H9 (cell line): Measurements from ENCODE around the gene FHIT. TPM values are rescaled to one million over a fixed set of nuclear protein-coding genes. Genes with fewer than 3 reads are reported as not detected.

ENCODE experiments used
- DNase-seq: peaks from one replicate; pipeline ENCODE4 v3.0.0-alpha.2; 2017
- H2AFZ ChIP-seq: one replicate; pipeline ENCODE4 v1.6.1; 2013; ENCODE audit warnings: mild to moderate bottlenecking, low read length, control low read depth, moderate library complexity
- H2AK5ac ChIP-seq: 2 replicates; pipeline ENCODE4 v1.6.1; 2013; ENCODE audit warnings: low read length, control low read depth, mixed read lengths; ENCODE audit not compliant: insufficient read length
- H2BK120ac ChIP-seq: one replicate; pipeline ENCODE4 v1.6.1; 2013; ENCODE audit warnings: low read depth, mild to moderate bottlenecking, low read length, control low read depth, inconsistent platforms; ENCODE audit not compliant: poor library complexity, severe bottlenecking
- H2BK12ac ChIP-seq: 2 replicates; pipeline ENCODE4 v1.6.1; 2013; ENCODE audit warnings: low read length, control low read depth, mixed read lengths, low read depth; ENCODE audit not compliant: insufficient read length
- H2BK15ac ChIP-seq: 2 replicates; pipeline ENCODE4 v1.6.1; 2013; ENCODE audit warnings: low read depth, low read length, control low read depth
- H2BK20ac ChIP-seq: one replicate; pipeline ENCODE4 v1.6.1; 2013; ENCODE audit warnings: low read depth, mild to moderate bottlenecking, low read length, control low read depth, inconsistent platforms; ENCODE audit not compliant: poor library complexity, severe bottlenecking
- H2BK5ac ChIP-seq: 2 replicates; pipeline ENCODE4 v1.6.1; 2013; ENCODE audit warnings: low read length, control low read depth, mixed read lengths; ENCODE audit not compliant: insufficient read length
- H3K14ac ChIP-seq: 2 replicates; pipeline ENCODE4 v1.6.1; 2013; ENCODE audit warnings: low read length, control low read depth; ENCODE audit not compliant: insufficient read depth
- H3K18ac ChIP-seq: 2 replicates; pipeline ENCODE4 v1.6.1; 2013; ENCODE audit warnings: low read depth, mild to moderate bottlenecking, mixed read lengths, low read length, control low read depth; ENCODE audit not compliant: insufficient read length
- H3K23ac ChIP-seq: 2 replicates; pipeline ENCODE4 v1.6.1; 2013; ENCODE audit warnings: low read length, control low read depth, mixed read lengths, low read depth; ENCODE audit not compliant: insufficient read length
- H3K23me2 ChIP-seq: 2 replicates; pipeline ENCODE4 v1.6.1; 2013; ENCODE audit warnings: low read depth, mild to moderate bottlenecking, mixed read lengths, low read length, control low read depth; ENCODE audit not compliant: insufficient read length, poor library complexity, severe bottlenecking
- H3K27ac ChIP-seq: 2 replicates; pipeline ENCODE4 v1.5.1; 2013; ENCODE audit warnings: low read length, control low read depth, mixed read lengths, low read depth; ENCODE audit not compliant: insufficient read length
- H3K27me3 ChIP-seq: 2 replicates; pipeline ENCODE4 v1.6.1; 2013; ENCODE audit warnings: low read length, control low read depth, inconsistent platforms; ENCODE audit not compliant: insufficient read depth
- H3K4ac ChIP-seq: 2 replicates; pipeline ENCODE4 v1.6.1; 2013; ENCODE audit warnings: low read depth, mild to moderate bottlenecking, control low read depth, inconsistent platforms, low read length, moderate library complexity
- H3K4me1 ChIP-seq: 2 replicates; pipeline ENCODE4 v1.6.1; 2013; ENCODE audit warnings: low read length, control low read depth, inconsistent platforms; ENCODE audit not compliant: insufficient read depth
- H3K4me2 ChIP-seq: 2 replicates; pipeline ENCODE4 v1.6.1; 2013; ENCODE audit warnings: low read length, control low read depth, mixed read lengths; ENCODE audit not compliant: insufficient read length, insufficient read depth
- H3K56ac ChIP-seq: 2 replicates; pipeline ENCODE4 v1.6.1; 2013; ENCODE audit warnings: low read depth, mild to moderate bottlenecking, mixed read lengths, low read length, control low read depth; ENCODE audit not compliant: insufficient read length
- H3K79me1 ChIP-seq: 2 replicates; pipeline ENCODE4 v1.6.1; 2013; ENCODE audit warnings: low read depth, mild to moderate bottlenecking, moderate library complexity, low read length, control low read depth, inconsistent platforms; ENCODE audit not compliant: insufficient read depth, poor library complexity, severe bottlenecking
- H3K79me2 ChIP-seq: 2 replicates; pipeline ENCODE4 v1.6.1; 2013; ENCODE audit warnings: low read length, control low read depth, inconsistent platforms; ENCODE audit not compliant: insufficient read depth
- H3K9ac ChIP-seq: 2 replicates; pipeline ENCODE4 v1.6.1; 2013; ENCODE audit warnings: low read length, control low read depth, mixed read lengths; ENCODE audit not compliant: insufficient read length; ENCODE audit errors: extremely low read depth
- H3K9me3 ChIP-seq: one replicate; pipeline ENCODE4 v1.6.1; 2013; ENCODE audit warnings: low read depth, low read length, inconsistent platforms; ENCODE audit not compliant: control insufficient read depth
- H3T11ph ChIP-seq: one replicate; pipeline ENCODE4 v1.6.1; 2013; ENCODE audit warnings: mild to moderate bottlenecking, low read length, control low read depth, inconsistent platforms
- H4K20me1 ChIP-seq: one replicate; pipeline ENCODE4 v1.6.1; 2013; ENCODE audit not compliant: control insufficient read depth, insufficient read length, insufficient read depth
- H4K5ac ChIP-seq: 2 replicates; pipeline ENCODE4 v1.6.1; 2013; ENCODE audit warnings: low read depth, mild to moderate bottlenecking, mixed read lengths, low read length, control low read depth; ENCODE audit not compliant: insufficient read length
- H4K8ac ChIP-seq: replicated peaks from 2 replicates; pipeline ENCODE4 v1.6.1; 2013; ENCODE audit warnings: low read length, control low read depth, mixed read lengths, low read depth; ENCODE audit not compliant: insufficient read length
- H4K91ac ChIP-seq: 2 replicates; pipeline ENCODE4 v1.6.1; 2013; ENCODE audit warnings: low read depth, mild to moderate bottlenecking, moderate library complexity, mixed read lengths, low read length, control low read depth; ENCODE audit not compliant: insufficient read length
- H3K27ac Mint-ChIP-seq, 3 experiments: 2 replicates in 2 of 3; 3 replicates in 1 of 3; pipeline ENCODE4 v1.8.0; 2020 to 2021; ENCODE audit warnings: mixed read lengths in 3 of 3, mild to moderate bottlenecking in 1 of 3, moderate library complexity in 1 of 3
- H3K27me3 Mint-ChIP-seq: 2 replicates; pipeline ENCODE4 v1.8.0; 2021; ENCODE audit warnings: low read depth, mild to moderate bottlenecking, moderate library complexity, mixed read lengths
- H3K36me3 Mint-ChIP-seq, 3 experiments: 2 replicates in 2 of 3; 3 replicates in 1 of 3; pipeline ENCODE4 v1.8.0; 2020 to 2021; ENCODE audit warnings: low read depth in 3 of 3, mixed read lengths in 3 of 3; ENCODE audit not compliant: insufficient read depth in 1 of 3
- H3K4me1 Mint-ChIP-seq, 2 experiments: 2 replicates each; pipeline ENCODE4 v1.8.0; 2020; ENCODE audit warnings: mixed read lengths in 2 of 2
- H3K4me3 Mint-ChIP-seq, 2 experiments: 2 replicates in 1 of 2; 3 replicates in 1 of 2; pipeline ENCODE4 v1.8.0; 2020 to 2021; ENCODE audit warnings: mild to moderate bottlenecking in 2 of 2, mixed read lengths in 2 of 2, moderate library complexity in 1 of 2
- H3K9me3 Mint-ChIP-seq, 2 experiments: 2 replicates in 1 of 2; 3 replicates in 1 of 2; pipeline ENCODE4 v1.8.0; 2020; ENCODE audit warnings: mild to moderate bottlenecking in 2 of 2, mixed read lengths in 2 of 2, moderate library complexity in 1 of 2
- WGBS: extraction: QIAGEN DNeasy Blood & Tissue Kit; methylation state at CpG from one replicate; pipeline ENCODE4 v1.1.7; 2013; ENCODE audit warnings: missing lambda C conversion rate, low lambda C conversion rate, mixed read lengths; ENCODE audit not compliant: insufficient read length; ENCODE audit errors: extremely low coverage; 5-methylcytosine and 5-hydroxymethylcytosine counted together
- total RNA-seq: library from RNA; stranded (reverse); gene quantifications from 2 replicates; pipeline ENCODE4 v1.2.1, GENCODE V29; 2021
- TF ChIP-seq, protein P1 (sequence below): fragments of 200-600 bp; sonication (generic); conservative IDR thresholded peaks from 3 replicates; pipeline ENCODE4 v1.8.0; 2021; ENCODE audit warnings: antibody characterized with exemption, mild to moderate bottlenecking

FHIT gene
- total RNA-seq, 1 experiment from 2014 or later: 3.0 TPM

- no peak overlapping the region for H3T11ph ChIP-seq
- Mint-ChIP-seq H3K4me3 (no peak overlapping the region), H3K4me1 (peaks cover 33 to 34% of the 10 kb centered on the region in 2 experiments), H3K27ac (peak overlapping the region in 1 of 3 experiments; percentile 20; a peak in 1 of 7 replicates), H3K36me3 (no peaks in the 10 kb centered on the region), H3K27me3 (no peaks in the 10 kb centered on the region), H3K9me3 (no peaks in the 10 kb centered on the region)
- H3K9me3 ChIP-seq: no peaks in the 10 kb centered on the region
- H4K20me1 ChIP-seq: no peaks in the 10 kb centered on the region
- H3K4me1 ChIP-seq: peaks cover 4% of the 10 kb centered on the region; the same call in 1 of the 2 replicates
- no peak overlapping the region for H3K23ac ChIP-seq
- no peak overlapping the region for H2AK5ac ChIP-seq
- no peak overlapping the region for H3K4ac ChIP-seq
- H3K27me3 ChIP-seq: no peaks in the 10 kb centered on the region
- no peak overlapping the region for H2BK5ac ChIP-seq
- no peak for DNase-seq
- no peak overlapping the region for H2BK20ac ChIP-seq
- WGBS: no CpG with 5 or more reads among the region's 4 CpGs
- no peaks in the 10 kb centered on the region for H3K79me2 ChIP-seq
- no peak overlapping the region for H3K9ac ChIP-seq
- H4K8ac ChIP-seq: no peak overlapping the region
- no peak overlapping the region for H2BK15ac ChIP-seq
- no peaks in the 10 kb centered on the region for H3K79me1 ChIP-seq
- TF ChIP-seq, protein P1, sequence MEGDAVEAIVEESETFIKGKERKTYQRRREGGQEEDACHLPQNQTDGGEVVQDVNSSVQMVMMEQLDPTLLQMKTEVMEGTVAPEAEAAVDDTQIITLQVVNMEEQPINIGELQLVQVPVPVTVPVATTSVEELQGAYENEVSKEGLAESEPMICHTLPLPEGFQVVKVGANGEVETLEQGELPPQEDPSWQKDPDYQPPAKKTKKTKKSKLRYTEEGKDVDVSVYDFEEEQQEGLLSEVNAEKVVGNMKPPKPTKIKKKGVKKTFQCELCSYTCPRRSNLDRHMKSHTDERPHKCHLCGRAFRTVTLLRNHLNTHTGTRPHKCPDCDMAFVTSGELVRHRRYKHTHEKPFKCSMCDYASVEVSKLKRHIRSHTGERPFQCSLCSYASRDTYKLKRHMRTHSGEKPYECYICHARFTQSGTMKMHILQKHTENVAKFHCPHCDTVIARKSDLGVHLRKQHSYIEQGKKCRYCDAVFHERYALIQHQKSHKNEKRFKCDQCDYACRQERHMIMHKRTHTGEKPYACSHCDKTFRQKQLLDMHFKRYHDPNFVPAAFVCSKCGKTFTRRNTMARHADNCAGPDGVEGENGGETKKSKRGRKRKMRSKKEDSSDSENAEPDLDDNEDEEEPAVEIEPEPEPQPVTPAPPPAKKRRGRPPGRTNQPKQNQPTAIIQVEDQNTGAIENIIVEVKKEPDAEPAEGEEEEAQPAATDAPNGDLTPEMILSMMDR: no peak
- no peak overlapping the region for H2BK120ac ChIP-seq
- no peaks in the 10 kb centered on the region for H3K23me2 ChIP-seq
- H4K91ac ChIP-seq: no peak overlapping the region
- H4K5ac ChIP-seq: no peak overlapping the region
- no peak overlapping the region for H3K27ac ChIP-seq
- H2AFZ ChIP-seq: no peak overlapping the region
- H2BK12ac ChIP-seq: no peak overlapping the region
- H3K4me2 ChIP-seq: no peak overlapping the region
- H3K18ac ChIP-seq: no peak overlapping the region
- H3K14ac ChIP-seq: no peak overlapping the region
- no peak overlapping the region for H3K56ac ChIP-seq
Observed at GRCh38 chr3:61194892-61195538, 56.2 kb downstream of the FHIT start.
